Colonic mucosa (tissue), 4 donors: ENCODE data around the gene CNTRL. TPM values are rescaled to one million over a fixed set of nuclear protein-coding genes. Genes with fewer than 3 reads are reported as not detected.

Experiments
- DNase-seq: peaks from one replicate; pipeline ENCODE4 v3.0.0-alpha.2; 2020
- H3K27ac ChIP-seq: fragments of 200-600 bp; one replicate; pipeline ENCODE4 v1.8.0; 2021
- H3K27me3 ChIP-seq: fragments of 200-600 bp; one replicate; pipeline ENCODE4 v1.8.0; 2021
- H3K36me3 ChIP-seq: fragments of 200-600 bp; one replicate; pipeline ENCODE4 v1.8.0; 2021
- H3K4me1 ChIP-seq: fragments of 200-600 bp; one replicate; pipeline ENCODE4 v1.8.0; 2021; ENCODE audit warnings: mild to moderate bottlenecking
- H3K4me3 ChIP-seq: fragments of 200-600 bp; one replicate; pipeline ENCODE4 v1.8.0; 2021
- H3K9ac ChIP-seq, 2 donors: one replicate each; pipeline ENCODE4 v1.7.0; 2013; ENCODE audit warnings: control low read depth in 2 of 2, low read depth in 2 of 2, low read length in 2 of 2
- H3K9me3 ChIP-seq: fragments of 200-600 bp; one replicate; pipeline ENCODE4 v1.8.0; 2021
- intact Hi-C: fragments of 100-400 bp; cut with DNase I; formaldehyde crosslinking; loops from one replicate; pipeline ENCODE4 v1.14.1; 2022
- total RNA-seq, 2 donors: library from RNA; stranded (reverse); fragmentation: NEBNext Ultra II Directional in 1 of 2; extraction: Animal tissue kit (Norgen Biotek cat#: 25700) in 1 of 2; gene quantifications; one replicate each; pipeline ENCODE4 v1.2.1, GENCODE V29; 2021
- TF ChIP-seq, protein P1 (sequence below): fragments of 200-600 bp; IDR thresholded peaks from one replicate; pipeline ENCODE4 v1.8.0; 2022; ENCODE audit warnings: antibody characterized with exemption, mild to moderate bottlenecking
- donor health status: healthy.
- donor health status: DM: no; HTN: no; CAD: no.
- donor health status: DM: no; HTN: no; CAD: no.

The CNTRL gene
- total RNA-seq, 2 donors from 2014 or later: 6.1 to 11.3 TPM

DNA sequence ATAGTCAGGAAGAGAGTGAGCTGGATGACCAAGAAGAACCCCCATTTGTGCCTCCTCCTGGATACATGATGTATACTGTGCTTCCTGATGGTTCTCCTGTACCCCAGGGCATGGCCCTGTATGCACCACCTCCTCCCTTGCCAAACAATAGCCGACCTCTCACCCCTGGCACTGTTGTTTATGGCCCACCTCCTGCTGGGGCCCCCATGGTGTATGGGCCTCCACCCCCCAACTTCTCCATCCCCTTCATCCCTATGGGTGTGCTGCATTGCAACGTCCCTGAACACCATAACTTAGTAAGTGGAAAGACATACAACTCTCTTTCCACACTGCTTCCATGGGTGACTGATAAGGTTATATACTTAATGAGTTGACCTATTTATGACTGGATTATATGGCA, 75.4 kb downstream of the CNTRL start:
- Histone ChIP-seq H3K27ac (no peak overlapping the region), H3K9ac (no peak overlapping the region), H3K4me3 (no peak overlapping the region), H3K36me3 (no peaks in the 10 kb centered on the region), H3K4me1 (no peaks in the 10 kb centered on the region), H3K9me3 (no peaks in the 10 kb centered on the region), H3K27me3 (no peaks in the 10 kb centered on the region)
- DNase-seq: no peak
- intact Hi-C loops: no loop called here
- TF ChIP-seq, protein P1, sequence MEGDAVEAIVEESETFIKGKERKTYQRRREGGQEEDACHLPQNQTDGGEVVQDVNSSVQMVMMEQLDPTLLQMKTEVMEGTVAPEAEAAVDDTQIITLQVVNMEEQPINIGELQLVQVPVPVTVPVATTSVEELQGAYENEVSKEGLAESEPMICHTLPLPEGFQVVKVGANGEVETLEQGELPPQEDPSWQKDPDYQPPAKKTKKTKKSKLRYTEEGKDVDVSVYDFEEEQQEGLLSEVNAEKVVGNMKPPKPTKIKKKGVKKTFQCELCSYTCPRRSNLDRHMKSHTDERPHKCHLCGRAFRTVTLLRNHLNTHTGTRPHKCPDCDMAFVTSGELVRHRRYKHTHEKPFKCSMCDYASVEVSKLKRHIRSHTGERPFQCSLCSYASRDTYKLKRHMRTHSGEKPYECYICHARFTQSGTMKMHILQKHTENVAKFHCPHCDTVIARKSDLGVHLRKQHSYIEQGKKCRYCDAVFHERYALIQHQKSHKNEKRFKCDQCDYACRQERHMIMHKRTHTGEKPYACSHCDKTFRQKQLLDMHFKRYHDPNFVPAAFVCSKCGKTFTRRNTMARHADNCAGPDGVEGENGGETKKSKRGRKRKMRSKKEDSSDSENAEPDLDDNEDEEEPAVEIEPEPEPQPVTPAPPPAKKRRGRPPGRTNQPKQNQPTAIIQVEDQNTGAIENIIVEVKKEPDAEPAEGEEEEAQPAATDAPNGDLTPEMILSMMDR: no peak

DNA sequence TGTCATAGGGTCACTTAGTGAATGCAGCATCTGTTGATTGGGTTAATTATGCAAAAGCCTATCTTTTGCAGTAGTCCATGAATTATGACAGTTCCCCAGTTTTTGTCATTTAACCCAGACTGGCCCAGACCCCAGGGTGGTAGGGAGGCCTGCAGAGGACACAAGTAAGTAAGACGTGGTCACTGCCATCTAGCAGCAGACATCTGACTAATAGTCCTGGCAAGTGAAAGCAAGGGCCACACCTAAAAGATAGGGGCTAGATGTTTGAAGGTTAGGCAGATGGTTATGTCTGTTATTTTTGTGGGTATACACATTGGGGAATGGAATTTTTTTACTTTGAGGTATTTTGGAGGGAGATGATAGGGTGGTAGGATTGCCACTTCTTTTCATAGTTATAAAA, 78.9 kb downstream of the CNTRL start:
- intact Hi-C loops: no loop called here
- TF ChIP-seq, protein P1: no peak
- H3K4me1 ChIP-seq: no peaks in the 10 kb centered on the region
- H3K27me3 ChIP-seq: no peaks in the 10 kb centered on the region
- no peaks in the 10 kb centered on the region for H3K9me3 ChIP-seq
- no peak overlapping the region for H3K4me3 ChIP-seq
- no peak for DNase-seq
- H3K27ac ChIP-seq: no peak overlapping the region
- no peak overlapping the region for H3K9ac ChIP-seq
- no peaks in the 10 kb centered on the region for H3K36me3 ChIP-seq

DNA sequence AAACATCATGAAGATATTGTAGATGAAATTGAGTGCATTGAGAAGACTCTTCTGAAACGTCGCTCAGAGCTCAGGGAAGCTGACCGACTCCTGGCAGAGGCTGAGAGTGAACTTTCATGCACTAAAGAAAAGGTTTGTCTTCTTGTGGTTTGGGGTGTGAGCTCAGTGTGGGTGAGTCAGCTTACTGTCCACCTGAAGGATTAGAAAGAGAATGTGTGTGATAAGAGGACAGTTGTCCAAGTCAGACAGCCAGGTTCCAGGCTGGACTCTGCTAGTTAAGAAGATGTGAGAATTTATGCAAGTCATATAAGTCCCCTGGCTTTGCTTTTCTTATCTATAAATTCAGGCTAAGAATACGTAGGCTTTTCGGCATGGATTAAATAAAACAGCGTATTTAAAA, 80.0 kb downstream of the CNTRL start:
- H3K36me3 ChIP-seq: no peaks in the 10 kb centered on the region
- H3K27me3 ChIP-seq: no peaks in the 10 kb centered on the region
- no peaks in the 10 kb centered on the region for H3K9me3 ChIP-seq
- H3K4me3 ChIP-seq: no peak overlapping the region
- intact Hi-C loops: no loop called here
- no peak overlapping the region for H3K27ac ChIP-seq
- DNase-seq: no peak
- H3K9ac ChIP-seq: no peak overlapping the region
- TF ChIP-seq, protein P1: no peak
- H3K4me1 ChIP-seq: no peaks in the 10 kb centered on the region

DNA sequence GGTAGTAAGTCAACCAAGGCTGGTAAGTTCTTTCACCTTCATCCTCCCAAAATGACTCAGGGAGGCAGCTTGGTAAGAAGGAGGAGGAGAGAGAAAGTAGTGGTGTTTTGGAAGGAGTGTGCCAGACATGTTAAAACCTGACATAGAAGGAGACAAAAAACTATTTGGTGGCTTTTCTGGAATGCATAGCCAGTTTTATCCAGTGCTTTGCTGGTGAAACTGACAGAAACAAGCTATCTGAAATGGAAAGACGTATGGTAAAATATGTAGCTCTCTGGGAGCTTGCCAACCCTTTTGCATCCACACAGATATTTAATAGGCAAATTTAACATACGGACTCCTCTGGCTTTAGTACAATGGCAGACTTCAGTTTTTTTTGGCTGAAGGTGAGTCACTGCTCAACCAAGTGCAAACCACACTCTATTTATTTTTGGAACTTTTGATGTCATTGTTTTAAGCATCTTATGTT, 81.5 kb downstream of the CNTRL start:
- intact Hi-C loops: no loop called here
- no peak overlapping the region for H3K9ac ChIP-seq
- TF ChIP-seq, protein P1: no peak
- DNase-seq: no peak
- no peaks in the 10 kb centered on the region for H3K4me1 ChIP-seq
- H3K36me3 ChIP-seq: no peaks in the 10 kb centered on the region
- no peak overlapping the region for H3K4me3 ChIP-seq
- H3K27me3 ChIP-seq: no peaks in the 10 kb centered on the region
- H3K9me3 ChIP-seq: no peaks in the 10 kb centered on the region
- H3K27ac ChIP-seq: no peak overlapping the region

DNA sequence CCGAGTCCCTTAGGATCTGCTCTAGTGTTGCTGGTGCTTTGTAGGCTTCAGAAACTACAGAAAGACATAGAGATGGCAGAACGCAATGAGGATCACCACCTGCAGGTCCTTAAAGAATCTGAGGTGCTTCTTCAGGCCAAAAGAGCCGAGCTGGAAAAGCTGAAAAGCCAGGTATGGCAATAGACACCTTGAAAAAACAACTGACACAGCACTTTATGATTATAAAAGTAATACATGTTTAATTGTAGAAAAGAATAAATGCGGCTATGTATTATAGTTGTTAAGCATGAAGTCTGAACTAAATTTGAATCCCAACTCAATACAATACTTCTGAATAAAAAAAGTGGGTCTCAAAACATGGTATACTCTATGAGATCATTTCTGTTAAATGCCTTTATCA, 83.2 kb downstream of the CNTRL start:
- Histone ChIP-seq H3K36me3 (no peaks in the 10 kb centered on the region), H3K9me3 (no peaks in the 10 kb centered on the region), H3K27me3 (no peaks in the 10 kb centered on the region), H3K9ac (no peak overlapping the region), H3K27ac (no peak overlapping the region), H3K4me1 (no peaks in the 10 kb centered on the region), H3K4me3 (no peak overlapping the region)
- no peak for DNase-seq
- intact Hi-C loops: no loop called here
- TF ChIP-seq, protein P1: no peak

DNA sequence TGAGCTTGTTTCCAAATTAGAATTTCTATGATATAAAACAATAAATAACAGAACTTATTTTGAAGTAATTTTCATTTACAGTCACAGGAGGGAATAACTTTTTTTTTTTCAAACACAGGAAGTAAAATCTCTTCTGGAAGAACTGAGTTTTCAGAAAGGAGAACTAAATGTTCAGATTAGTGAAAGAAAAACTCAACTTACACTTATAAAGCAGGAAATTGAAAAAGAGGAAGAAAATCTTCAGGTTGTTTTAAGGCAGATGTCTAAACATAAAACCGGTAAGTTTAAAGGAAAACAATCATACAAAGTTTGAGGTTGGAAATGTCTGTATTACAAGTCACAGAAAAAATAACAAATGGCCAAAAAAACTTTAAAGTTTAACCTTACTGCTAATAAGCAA, 85.3 kb downstream of the CNTRL start:
- Histone ChIP-seq H3K4me1 (no peaks in the 10 kb centered on the region), H3K9me3 (no peaks in the 10 kb centered on the region), H3K9ac (no peak overlapping the region), H3K27ac (no peak overlapping the region), H3K36me3 (no peaks in the 10 kb centered on the region), H3K4me3 (no peak overlapping the region), H3K27me3 (no peaks in the 10 kb centered on the region)
- no peak for DNase-seq
- TF ChIP-seq, protein P1: no peak
- intact Hi-C loops: no loop called here
